VCaP (cell line): ENCODE measurements around the gene DNAJA4.
A peak's percentile ranks its signal among the peaks of the same experiment; 100 is the strongest.

ENCODE experiments used
- H3K27ac ChIP-seq: fragments of 450-650 bp; 2 replicates; pipeline ENCODE4 v1.5.1; 2017
- TF ChIP-seq, protein P1 (sequence below): fragments of 450-650 bp; conservative IDR thresholded peaks from 2 replicates; pipeline ENCODE4 v1.5.1; 2017; ENCODE audit warnings: mild to moderate bottlenecking, moderate library complexity

Gene DNAJA4

GRCh38 chr15:78266229-78266628 is 1.9 kb downstream of the DNAJA4 start:
- H3K27ac ChIP-seq, result peak overlapping the region; percentile 97
- TF ChIP-seq, protein P1, sequence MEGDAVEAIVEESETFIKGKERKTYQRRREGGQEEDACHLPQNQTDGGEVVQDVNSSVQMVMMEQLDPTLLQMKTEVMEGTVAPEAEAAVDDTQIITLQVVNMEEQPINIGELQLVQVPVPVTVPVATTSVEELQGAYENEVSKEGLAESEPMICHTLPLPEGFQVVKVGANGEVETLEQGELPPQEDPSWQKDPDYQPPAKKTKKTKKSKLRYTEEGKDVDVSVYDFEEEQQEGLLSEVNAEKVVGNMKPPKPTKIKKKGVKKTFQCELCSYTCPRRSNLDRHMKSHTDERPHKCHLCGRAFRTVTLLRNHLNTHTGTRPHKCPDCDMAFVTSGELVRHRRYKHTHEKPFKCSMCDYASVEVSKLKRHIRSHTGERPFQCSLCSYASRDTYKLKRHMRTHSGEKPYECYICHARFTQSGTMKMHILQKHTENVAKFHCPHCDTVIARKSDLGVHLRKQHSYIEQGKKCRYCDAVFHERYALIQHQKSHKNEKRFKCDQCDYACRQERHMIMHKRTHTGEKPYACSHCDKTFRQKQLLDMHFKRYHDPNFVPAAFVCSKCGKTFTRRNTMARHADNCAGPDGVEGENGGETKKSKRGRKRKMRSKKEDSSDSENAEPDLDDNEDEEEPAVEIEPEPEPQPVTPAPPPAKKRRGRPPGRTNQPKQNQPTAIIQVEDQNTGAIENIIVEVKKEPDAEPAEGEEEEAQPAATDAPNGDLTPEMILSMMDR, result no peak

DNA sequence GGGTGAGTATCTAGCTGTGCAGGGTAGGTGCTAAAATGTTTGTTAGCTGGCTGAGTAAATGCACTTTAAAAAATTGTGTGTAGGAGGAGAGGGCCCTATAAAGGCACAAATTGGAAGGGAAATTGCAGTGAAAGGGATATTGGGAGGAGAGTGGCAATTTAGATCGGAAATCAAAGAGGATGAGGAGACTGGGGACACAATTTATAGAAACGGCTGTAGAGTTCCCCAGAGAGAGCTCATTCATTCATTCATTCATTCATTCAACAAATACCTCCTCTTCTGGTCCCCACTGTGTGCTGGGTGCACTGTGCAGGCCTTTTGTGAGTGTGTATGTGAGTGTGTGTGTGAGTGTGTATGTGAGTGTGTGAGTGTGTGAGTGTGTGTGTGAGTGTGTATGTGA is 2.4 kb downstream of the DNAJA4 start:
- TF ChIP-seq, protein P1, result no peak
- peak overlapping the region; percentile 97 for H3K27ac ChIP-seq

DNA sequence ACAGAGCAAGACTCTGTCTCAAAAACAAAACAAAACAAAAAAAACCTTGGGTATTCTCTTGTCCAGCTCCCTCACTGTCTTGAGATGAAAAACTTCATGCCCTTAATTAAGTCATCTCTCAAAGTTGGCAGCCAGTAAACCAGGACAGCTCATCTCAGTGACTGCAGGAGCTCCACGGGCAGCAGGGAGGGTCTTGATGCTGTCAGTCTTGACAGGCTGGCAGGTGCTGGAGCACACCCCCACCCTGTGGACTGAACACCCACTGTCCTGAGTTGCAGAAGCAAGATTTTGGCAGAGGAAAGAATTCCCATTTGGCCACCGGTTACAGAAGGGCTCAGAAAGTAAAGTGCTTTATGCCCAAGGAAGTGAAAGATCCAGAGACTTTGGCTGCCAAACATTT is 8.0 kb downstream of the DNAJA4 start:
- TF ChIP-seq, protein P1, result no peak
- H3K27ac ChIP-seq, result no peak overlapping the region

DNA sequence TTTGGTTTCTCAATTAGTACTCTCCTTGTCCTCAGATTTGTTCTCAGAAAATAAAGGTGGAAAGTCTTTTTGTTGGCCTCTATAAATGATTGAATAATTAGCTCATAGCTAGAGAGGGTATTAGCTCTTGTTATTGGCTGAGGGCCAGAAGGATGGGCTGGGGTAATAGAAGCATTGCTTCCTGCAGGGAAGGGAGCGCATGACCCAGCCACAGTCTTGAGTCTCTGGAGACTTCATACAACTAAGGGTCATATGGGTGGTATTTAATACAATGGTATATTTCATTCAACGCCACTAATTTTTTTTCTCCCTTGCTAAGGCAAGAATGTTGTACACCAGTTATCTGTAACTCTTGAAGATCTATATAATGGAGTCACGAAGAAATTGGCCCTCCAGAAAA is 8.4 kb downstream of the DNAJA4 start:
- H3K27ac ChIP-seq, result no peak overlapping the region

GRCh38 chr15:78274994-78275393 is 10.6 kb downstream of the DNAJA4 start:
- no peak overlapping the region for H3K27ac ChIP-seq
- TF ChIP-seq, protein P1, result no peak

More for the DNA sequence above, 8.4 kb downstream of the DNAJA4 start:
- TF ChIP-seq, protein P1, result no peak

GRCh38 chr15:78276064-78276943 is 11.9 kb downstream of the DNAJA4 start:
- TF ChIP-seq, protein P1, result no peak
- peak overlapping the region; percentile 74 for H3K27ac ChIP-seq

- TF ChIP-seq, protein P1, result no peak
- no peak overlapping the region for H3K27ac ChIP-seq
Observed at GRCh38 chr15:78280319-78281072, 16.1 kb downstream of the DNAJA4 start.
